RKO (cell line): ENCODE measurements around the gene DOCK9.

Experiments used
- DNase-seq: peaks from one replicate; pipeline ENCODE4 v3.0.0-alpha.2; 2016; ENCODE audit warnings: low spot score

DOCK9 gene

DNA sequence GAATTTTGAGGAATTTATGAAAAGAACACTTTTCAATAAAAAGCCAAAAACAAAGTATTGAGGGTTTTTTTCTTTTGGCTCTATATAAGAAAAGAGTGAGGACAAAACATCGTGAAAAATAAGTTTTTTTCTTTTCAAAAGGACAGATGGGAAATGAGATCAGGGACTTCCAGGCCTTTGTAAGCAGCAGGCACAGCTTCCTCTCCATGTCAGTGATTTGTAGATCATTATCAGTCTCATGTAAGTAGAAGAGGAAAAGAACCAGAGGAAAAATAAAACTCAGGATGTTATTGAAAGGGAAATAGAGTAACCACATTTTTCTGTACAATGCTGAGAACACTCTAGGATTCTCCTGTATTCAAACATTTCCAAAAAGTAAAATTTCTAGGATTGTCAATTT is 29.9 kb downstream of the DOCK9 start:
- no peak for DNase-seq

DNA sequence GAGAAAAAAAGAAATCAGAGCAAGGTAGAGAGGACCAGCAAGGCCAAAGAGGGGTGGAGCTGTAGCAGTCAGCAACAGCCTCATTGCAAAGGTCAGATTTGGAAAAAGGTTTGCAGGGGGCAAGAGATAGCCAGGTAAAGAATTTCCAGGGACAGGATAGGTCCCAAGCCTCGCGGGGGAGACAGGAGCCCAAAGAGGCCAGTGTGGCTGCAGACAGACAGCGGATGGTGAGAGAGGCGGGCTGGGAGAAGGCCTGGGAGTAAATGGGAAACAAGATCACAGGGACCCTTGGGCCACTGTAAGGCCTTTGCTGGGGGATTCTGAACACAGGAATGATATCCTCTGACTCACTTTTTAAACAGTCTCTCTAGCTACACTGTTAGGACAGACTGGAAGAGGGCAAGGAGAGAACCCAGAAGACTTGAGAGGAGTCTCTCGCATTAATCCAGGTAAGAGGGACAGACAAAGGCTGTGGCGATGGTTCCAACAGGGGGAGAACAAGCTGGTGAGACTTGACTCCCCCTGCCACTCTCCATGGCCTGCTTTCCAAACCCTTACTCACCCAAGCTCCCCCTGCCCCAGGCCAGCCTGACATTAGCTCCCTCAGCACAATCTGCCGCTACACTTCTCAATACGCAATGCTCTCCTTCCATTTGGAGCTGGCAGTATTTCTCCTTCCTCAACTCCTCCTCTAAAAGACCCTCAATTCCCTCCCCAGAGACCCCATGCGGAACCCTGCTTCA is 31.8 kb downstream of the DOCK9 start:
- DNase-seq = no peak

DNA sequence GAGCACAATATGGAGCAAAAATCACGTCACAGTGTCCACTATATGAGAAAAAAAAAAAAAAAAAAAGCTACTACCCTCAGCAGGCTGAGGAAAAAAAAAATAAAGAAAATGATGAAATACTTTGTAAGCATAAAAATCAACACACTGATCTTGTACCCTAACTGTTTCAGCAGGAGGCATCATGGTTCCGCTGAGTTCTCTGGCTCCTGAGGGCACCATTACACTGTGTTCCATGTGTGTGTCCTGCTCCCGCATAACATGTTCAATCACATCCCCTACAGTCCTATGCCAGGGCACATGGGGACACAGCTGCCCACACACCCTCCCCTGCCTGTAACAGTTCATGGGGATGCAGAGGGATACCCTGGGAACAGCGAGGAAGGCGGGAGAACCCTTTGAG is 33.5 kb downstream of the DOCK9 start:
- no peak for DNase-seq

DNA sequence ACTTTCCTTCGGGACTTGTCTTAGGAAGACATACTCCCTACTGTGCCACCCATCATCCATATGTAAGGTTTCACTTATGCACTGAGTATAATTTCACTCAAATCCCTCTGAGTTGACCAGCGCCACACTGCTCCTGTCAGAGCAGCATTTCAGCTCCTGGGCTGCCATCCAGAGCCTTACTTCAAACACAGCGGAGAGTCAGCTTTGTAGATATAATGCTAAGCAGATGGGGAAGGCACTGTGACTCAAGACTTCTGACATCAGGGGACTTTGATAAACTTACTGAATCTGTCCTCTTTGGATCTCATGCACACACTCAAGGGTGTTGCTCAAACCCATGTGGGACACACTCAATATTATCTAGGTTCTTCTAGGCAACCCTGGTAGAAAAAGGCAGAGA is 34.9 kb downstream of the DOCK9 start:
- no peak for DNase-seq

DNA sequence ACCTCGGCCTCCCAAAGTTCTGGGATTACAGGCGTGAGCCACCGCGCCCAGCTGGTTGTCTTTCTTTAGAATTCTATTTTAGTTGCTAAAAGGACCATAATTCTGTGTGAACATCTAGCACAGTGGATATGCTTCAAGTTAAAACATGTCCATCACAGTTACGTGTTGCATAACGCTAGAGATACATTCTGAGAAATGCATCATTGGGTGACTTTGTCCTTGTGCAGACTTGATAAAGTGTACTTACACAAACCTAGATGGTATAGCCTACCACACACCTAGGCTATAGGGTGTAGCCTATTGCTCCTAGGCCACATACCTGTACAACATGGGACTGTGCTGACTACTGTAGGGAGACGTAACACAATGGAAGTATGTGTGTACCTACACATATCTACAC is 35.4 kb downstream of the DOCK9 start:
- DNase-seq = no peak

DNA sequence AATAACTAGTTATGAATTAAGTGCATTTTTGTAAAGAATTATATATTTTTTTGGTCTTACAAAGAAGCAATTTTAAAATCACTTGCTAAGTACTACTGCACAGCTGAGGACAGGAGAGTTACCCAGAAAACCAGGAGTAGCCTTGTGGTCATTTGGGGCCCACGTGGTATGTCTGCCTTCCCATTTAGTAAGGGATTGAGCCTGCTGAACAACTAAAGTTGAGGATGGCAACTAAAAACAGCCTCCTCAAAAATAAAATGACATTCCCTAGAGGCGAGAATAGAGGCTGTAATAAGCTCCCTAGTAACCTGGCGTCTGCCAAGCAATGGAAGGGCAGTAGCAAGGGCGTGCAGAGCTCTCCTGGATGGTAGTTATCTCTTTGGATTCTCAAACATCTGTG is 36.3 kb downstream of the DOCK9 start:
- no peak for DNase-seq

DNA sequence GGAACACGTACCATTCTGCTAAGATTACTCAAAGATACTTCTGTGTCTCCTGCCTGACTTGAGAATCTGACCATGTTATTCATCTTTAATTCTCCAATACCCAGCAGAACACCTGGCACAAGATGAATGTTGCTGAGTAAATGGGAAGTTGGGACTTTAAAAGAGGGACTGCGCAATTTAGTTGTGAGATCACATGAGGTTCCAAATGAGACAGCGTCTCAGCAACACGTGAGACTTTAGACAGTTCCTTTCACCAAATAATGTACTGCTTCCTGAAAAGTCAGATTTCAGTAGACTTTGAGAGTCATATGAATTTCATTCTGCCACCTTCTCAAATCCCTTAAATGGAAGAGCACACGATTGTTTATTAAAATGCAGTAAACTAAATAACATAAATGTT is 36.7 kb downstream of the DOCK9 start:
- no peak for DNase-seq

DNA sequence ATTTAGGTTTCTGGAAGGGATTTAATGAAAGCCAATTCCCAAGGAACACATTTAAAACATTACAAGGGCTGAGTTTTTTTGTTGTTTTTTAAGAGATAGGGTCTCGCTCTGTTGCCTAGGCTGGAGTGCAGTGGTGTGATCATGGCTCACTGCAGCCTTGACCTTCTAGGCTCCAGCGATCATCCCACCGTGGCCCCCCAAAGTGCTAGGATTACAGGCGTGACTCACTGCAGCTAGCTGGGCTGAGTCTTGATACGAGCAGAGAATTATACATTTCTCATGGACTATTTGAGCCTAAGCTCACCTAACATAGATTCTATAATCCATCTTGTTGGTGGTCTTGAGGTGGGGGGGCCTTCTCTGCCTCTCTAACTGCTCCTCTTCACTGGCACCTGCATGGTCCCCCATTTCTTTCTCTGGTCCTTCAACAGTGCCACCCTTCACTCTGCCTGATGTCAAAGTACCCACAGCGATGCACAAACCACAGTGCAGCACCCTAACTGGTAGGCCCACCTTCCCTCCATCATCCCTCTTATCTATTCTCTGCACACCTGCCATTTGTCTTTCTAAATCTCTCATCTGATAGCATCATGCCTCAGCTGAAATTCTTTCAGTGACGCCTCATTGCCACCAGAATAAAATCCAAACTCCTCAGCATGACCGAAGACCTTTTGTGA is 37.4 kb downstream of the DOCK9 start:
- DNase-seq = no peak

DNA sequence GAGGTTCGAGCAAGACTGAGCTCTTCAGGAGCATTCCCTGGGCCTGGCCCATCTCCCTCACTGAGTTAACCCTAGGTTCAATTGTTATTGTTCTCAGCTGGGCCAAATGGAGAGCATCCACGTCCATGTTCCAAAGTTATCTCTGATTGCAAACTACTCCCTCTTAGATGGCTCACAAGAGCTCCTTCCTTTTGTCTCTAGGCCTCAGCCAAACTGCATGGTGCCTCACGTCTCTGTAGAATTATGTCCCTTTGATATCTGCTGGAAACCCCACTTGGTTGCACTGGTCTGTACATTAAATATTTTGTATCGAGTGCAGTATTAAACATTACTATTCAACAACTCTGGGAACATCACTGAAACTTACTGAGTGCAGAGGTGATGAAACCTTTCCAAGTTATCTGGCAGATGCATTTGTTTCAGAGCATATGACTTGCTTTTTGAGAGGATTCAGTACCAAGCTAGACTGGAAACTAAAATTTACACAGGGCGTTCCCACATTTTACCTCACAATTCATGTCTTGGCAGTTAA is 38.1 kb downstream of the DOCK9 start:
- no peak for DNase-seq

DNA sequence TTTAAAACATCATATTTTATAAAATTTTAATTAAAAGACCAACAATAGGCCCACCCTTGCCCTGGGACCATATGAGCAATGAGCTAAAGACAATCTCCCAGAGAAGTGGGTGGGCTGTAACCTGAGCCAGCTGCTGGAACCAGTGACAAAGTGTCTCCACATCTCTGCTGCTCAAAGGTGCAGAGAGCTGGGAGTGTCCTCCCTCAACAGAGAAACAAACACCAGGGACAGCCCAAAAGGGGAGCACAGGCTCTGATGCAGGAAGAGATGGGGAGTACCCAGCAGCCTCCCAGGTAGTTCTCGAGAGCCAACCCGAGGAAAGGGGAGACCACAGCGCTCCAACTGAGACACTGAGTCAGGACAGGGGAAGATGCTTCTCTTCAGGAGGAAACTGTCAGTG is 39.1 kb downstream of the DOCK9 start:
- DNase-seq = no peak

DNA sequence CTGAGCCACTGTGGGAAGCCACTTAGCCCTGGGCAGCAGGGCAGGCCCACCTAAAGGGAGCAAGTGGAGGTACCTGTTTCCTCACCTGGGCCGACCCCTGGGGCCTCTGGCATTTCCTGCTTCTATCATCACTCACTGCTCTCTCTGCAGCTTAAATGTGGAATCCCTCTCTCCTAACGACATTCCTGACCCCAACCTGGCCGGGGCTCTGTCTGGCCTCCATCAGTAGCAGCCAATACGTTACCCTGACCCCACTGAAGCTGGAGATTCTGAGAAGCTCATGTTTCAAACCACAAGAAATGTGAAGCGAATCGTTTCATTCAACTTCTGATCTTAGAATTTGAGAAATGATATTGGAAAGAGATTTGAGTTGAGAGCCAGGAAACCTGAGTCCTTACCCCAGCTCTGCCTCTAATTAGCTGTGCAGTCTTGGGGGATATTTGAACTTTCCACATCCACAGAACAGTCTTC is 39.9 kb downstream of the DOCK9 start:
- no peak for DNase-seq

DNA sequence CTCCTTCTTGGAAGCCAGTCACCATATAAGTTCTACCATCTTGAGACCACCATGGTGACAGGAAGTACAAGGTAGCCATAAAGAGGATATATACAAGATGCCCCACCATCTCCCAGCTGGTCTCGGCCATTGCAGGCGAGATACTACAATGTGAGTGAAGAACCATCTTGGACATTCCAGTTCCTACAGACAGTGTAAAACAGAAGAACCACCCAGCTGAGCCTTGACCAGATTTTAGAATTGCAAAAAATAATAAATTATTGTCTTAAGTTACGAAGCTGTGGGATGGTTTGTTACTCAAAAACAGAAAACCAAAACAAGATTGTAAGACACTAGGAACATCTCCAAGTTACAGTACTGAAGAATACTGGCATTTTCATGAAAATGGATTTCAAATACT is 43.6 kb downstream of the DOCK9 start:
- no peak for DNase-seq

DNA sequence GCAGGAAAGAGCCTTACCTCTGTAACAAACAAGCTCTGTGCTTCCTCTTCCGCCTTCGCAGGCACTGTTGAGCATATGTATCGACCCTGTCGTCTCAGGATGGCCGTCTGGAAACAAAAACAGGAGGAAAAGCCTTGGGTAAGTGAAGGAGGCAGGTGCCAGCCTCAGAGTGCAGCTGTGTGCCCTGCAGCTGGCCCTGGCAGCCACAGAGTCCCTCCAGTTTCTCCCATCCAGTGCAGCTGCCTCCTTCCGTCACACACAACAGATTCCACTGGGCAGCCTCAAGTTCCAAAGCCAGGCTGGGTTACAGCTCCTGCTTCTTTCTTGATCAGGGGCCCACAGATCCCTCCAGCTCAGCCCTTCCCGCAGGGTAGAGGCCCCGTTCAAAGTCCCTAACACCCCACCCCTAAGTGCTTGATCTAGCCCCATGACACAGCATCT is 47.7 kb downstream of the DOCK9 start:
- no peak for DNase-seq

DNA sequence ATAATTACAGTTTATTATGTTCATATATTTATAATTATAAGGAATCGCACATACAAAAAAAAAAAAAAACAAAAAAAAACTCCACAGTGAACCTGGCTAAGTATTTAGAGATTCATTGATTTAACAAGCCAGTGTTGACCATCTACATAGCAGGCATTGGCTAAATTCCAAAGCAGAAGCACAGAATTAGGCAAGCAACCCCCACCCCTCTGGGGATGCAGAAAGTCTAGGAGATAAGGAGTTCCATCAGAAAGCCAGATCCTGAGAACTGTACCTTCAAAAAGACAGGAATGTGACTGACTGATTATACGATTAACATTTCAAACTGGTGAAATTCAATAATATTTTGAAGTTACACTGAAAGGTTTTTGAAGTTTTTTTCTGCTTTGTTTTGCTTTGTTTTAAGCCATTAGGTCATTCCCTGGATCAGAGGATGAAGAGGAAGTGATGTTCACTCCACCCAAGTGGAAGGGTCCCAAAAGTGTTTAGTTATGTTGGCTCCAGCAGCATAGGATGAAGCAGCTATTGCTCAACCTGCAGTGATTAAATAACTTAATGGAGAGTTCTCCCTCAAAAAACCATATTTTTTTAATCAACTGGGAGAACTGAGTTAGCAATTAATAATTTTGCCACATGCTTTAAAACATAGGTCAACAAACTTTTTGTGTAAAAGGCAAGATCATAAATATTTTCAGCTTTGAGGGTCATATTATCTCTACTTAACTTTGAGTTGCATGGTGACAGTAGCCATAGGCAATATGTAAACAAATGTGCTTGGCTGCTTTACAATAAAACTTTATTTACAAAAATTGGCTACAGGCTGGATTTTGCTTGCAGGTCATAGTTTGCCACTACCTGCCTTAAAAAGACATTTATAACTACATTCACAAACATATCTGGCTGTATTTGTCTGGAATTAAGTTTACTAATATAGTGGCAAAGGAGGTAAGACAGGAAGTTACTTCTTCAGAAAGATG is 49.6 kb downstream of the DOCK9 start:
- no peak for DNase-seq

DNA sequence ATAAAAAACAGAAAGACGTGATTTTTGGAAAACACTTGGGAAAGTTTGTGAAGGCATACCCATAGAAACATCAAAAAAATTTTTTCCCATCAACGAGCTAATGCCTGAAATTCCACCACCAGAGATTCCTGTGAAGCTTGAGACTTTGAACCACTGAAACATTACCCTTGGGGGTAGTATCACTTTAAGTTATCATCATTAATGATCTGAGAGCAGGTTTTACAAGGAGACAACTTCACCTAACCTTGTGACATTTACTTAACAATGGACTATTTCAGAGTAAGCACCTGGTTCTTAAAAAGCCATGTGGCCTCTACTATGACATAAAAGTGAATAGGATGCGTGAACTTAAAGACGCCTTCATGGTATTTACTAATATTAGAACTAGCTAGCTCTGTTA is 51.9 kb downstream of the DOCK9 start:
- no peak for DNase-seq

DNA sequence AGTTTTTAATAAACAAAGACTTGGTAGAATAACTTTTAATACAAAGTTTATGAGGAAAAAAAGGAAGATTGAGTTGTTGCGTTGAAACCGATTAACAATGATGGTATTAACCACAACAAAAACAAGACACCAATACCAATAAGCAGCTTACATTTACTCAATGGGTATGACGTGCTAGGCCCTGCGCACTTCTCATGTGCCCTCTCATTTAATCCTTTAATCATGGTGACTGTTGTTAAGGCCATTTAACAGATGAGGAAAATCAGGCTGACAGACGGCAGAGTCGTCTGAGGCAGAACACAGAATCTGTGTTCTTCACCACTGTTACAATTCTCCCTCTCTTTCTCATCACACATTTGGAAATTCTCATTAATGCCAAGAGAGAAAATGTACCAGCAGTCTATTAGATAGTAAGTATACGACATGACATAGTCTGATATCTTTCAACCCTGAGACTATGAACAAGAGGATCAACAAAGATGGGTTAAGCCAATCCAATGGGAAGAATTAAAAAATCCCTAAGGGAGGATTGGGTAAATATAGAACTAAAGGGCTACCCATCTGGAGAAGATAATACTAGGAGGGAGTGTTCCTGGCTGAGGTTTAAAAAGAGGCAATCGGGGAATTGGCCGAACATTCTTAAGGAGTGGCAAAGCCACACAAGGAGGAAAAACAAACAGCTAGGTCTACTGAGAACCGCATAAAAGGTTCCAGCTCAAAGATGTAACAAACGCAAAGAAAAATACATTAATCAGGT is 54.0 kb downstream of the DOCK9 start:
- no peak for DNase-seq

DNA sequence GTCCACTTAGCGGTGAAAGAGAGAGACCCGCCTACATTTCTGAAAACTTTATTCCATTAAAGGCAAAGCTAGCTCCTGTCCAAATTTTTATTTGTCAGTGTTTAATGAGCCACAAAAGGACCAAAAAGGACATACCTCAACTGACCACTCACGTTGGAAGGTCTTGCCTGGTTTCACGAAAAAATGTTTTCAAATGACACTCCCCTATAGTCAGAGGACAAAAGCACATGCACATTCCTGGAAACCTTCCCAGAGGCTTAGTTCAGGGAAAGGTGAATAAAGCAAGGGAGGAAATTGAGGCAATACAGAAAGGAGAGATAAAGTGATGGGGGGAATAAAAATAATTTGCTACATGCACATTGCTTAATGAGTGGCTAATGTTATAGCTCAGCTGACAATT is 55.6 kb downstream of the DOCK9 start:
- DNase-seq = no peak

DNA sequence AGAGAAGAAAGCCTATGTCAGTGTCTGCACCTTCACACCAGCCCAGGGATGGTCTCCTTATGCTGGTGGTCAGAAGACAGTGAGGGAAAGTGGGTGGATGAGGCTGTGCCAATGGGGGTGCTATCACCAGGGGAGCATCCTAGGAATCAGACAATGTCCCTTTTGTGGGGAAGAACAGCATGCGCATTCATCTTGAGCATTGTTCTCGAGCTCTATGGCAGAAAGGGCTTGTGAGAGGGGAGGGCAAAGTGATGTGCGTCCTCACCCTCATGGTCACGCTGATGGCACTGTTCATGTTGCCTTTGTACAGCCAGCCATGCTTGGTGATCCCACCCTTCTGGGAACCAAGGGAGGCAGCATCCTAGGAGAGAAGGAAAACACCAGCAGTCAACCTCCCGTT is 56.1 kb downstream of the DOCK9 start:
- no peak for DNase-seq

DNA sequence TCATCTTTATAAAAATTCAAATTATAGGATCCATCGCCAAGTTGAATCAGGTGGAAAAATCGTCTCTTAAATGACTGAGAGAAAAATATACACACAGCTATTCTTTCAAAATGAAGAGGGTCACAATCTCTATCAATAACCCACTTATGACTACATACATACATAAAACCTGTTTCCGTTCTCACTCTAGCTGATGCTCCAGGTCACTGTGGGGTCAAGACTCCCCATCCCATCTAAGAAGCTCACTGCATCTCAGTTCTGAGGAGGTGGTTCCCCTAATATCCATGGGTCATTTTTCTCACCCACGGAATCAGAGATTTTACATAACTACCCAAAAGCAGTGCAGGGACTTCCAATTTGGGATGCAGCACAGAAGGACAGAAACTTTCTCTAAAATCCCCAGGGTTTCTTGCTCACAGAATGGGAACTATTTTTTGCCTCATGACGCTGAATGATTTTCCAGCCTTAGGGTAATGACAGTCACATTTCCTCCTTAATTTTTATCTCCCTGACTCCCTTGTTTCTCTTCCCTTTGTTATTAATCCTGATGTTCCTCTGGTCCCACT is 56.8 kb downstream of the DOCK9 start:
- DNase-seq = no peak

DNA sequence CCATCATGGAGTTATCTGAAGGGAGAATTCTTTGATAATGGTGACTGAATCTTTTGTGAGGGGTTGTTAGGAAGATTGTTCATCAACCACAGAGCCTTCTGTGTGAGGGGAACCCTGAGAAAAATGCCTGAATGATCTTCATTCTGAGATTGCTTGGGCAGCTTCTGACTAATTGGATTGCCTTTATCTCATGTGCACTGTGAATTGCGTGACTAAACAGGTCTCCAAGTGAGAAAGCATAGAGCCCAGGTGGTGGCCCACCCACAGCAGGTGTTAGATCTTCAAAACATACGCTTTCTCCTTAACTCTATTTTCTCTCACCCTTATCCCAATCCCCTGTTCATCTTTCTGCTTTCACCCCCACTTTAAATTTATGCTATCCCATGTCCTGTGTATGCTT is 58.3 kb downstream of the DOCK9 start:
- DNase-seq = no peak

DNA sequence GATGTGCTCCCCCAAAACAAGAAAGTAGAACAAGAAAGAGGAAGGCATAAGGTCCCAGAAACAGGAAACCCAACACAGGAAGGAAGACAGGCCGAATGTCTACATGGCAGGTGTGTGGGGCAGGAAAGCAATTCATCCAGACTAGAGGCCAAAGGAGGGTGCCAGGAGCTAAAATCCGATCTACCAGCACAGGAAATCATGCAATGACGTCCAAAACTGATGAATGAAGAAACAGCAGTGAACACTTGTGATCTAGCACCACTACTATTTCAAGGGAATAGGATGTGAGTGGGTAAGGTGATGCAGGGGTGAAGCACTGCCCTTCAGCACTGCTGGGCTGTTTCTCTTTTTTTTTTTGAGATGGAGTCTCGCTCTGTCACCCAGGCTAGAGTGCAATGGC is 59.1 kb downstream of the DOCK9 start:
- no peak for DNase-seq
